HepG2 (cell line): ENCODE data around the gene TBC1D19. TPM values are rescaled to one million over a fixed set of nuclear protein-coding genes. Genes with fewer than 3 reads are reported as not detected.

Experiments used
- ATAC-seq: fragments of 200-7000 bp; cut with Tn5 transposase; 3 replicates; pipeline ENCODE4 v1.9.1; 2020; ENCODE audit warnings: mild to moderate bottlenecking, moderate library complexity
- BruUV-seq: library from RNA; stranded (reverse); fragments of 400-500 nt; replicated peaks from 2 replicates; lab custom pipeline; 2021; lab: Mats Ljungman, UMichigan
- CTCF ChIA-PET: fragments of 300-600 bp; formaldehyde crosslinking; extraction: SDS; loops from one replicate; lab custom pipeline; 2021; ENCODE audit warnings: low total read pairs, inconsistent platforms, low intra/inter-chr PET ratio; lab: Yijun Ruan, JAX
- POLR2A ChIA-PET: fragments of 350-600 bp; sonication (Branson Sonifier 250); formaldehyde crosslinking; loops from one replicate; lab custom pipeline; 2020; ENCODE audit warnings: antibody characterized with exemption, inconsistent platforms; lab: Yijun Ruan, JAX
- DNase-seq: peaks from one replicate; pipeline ENCODE4 v3.0.0-alpha.2; 2015; ENCODE audit warnings: low spot score
- FAIRE-seq: peaks from 3 replicates; lab custom pipeline; 2011; peaks lifted over from hg19 to GRCh38; lab: Jason Lieb, UNC
- H2AFZ ChIP-seq: one replicate; pipeline ENCODE4 v1.6.1; 2011; ENCODE audit warnings: low read length, inconsistent platforms
- H3K27ac ChIP-seq: fragments of 300-600 bp; 3 replicates; pipeline ENCODE4 v1.8.0; 2011; ENCODE audit warnings: mixed run types, mild to moderate bottlenecking, mixed read lengths, low read length, inconsistent platforms; ENCODE audit not compliant: insufficient read depth; ENCODE audit errors: extremely low read length
- H3K27me3 ChIP-seq, 2 experiments: fragments of 200-600 bp in 1 of 2; 2 replicates in 1 of 2; 3 replicates in 1 of 2; pipeline versions ENCODE4 v1.6.0 to v1.8.0; 2011; ENCODE audit warnings: low read length in 2 of 2, mild to moderate bottlenecking in 2 of 2, moderate library complexity in 2 of 2, inconsistent platforms in 1 of 2; ENCODE audit not compliant: insufficient read depth in 2 of 2, control insufficient read depth in 1 of 2
- H3K36me3 ChIP-seq, 2 experiments: fragments of 200-600 bp in 1 of 2; replicated peaks in 1 of 2; 2 replicates in 1 of 2; 3 replicates in 1 of 2; pipeline versions ENCODE4 v1.5.1 to v1.8.0; 2011; ENCODE audit warnings: low read length in 2 of 2, inconsistent platforms in 1 of 2; ENCODE audit not compliant: insufficient read depth in 2 of 2, control insufficient read depth in 1 of 2
- H3K4me1 ChIP-seq: 2 replicates; pipeline ENCODE4 v1.5.1; 2012; ENCODE audit warnings: low read length, inconsistent platforms; ENCODE audit not compliant: insufficient read depth
- H3K4me2 ChIP-seq: 2 replicates; pipeline ENCODE4 v1.6.0; 2011; ENCODE audit warnings: low read depth, low read length, inconsistent platforms
- H3K4me3 ChIP-seq, 3 experiments: fragments of 200-600 bp in 1 of 3; sonication (generic), shearing (Covaris generic) in 1 of 3; replicated peaks in 1 of 3; 2 replicates each; pipeline ENCODE4 v1.5.1; 2011 to 2016; ENCODE audit warnings: low read length in 3 of 3, inconsistent platforms in 2 of 3, low read depth in 2 of 3, mild to moderate bottlenecking in 2 of 3, control low read depth in 1 of 3, mixed read lengths in 1 of 3; ENCODE audit not compliant: insufficient read depth in 1 of 3
- H3K79me2 ChIP-seq: one replicate; pipeline ENCODE4 v1.6.1; 2011; ENCODE audit warnings: low read length, inconsistent platforms; ENCODE audit not compliant: insufficient read depth
- H3K9ac ChIP-seq: 2 replicates; pipeline ENCODE4 v1.6.0; 2011; ENCODE audit warnings: mild to moderate bottlenecking, low read depth, low read length, inconsistent platforms; ENCODE audit not compliant: insufficient read depth
- H3K9me3 ChIP-seq: 2 replicates; pipeline ENCODE4 v1.5.1; 2012; ENCODE audit warnings: mild to moderate bottlenecking, low read length
- H4K20me1 ChIP-seq: 2 replicates; pipeline ENCODE4 v1.6.0; 2011; ENCODE audit warnings: inconsistent platforms, mild to moderate bottlenecking, low read length, moderate library complexity; ENCODE audit not compliant: insufficient read depth
- CEBPB ChIP-seq: IDR thresholded peaks from 2 replicates; pipeline ENCODE4 v1.6.1; 2011; ENCODE audit warnings: low read depth, low read length, improper control_type of control experiment, borderline replicate concordance
- CENPT ChIP-seq: sonication (generic); formaldehyde crosslinking; IDR thresholded peaks from 2 replicates; pipeline ENCODE4 v1.8.0; 2022; ENCODE audit warnings: low read depth, mild to moderate bottlenecking, moderate library complexity, missing genetic modification reagents
- DNMT1 ChIP-seq: sonication (generic); formaldehyde crosslinking; IDR thresholded peaks from 2 replicates; pipeline ENCODE4 v1.5.1; 2020; ENCODE audit warnings: mild to moderate bottlenecking, missing genetic modification reagents
- ETS1 ChIP-seq: sonication (generic); formaldehyde crosslinking; IDR thresholded peaks from 2 replicates; pipeline ENCODE4 v1.4.0; 2020; ENCODE audit warnings: missing genetic modification reagents
- KDM5B ChIP-seq: sonication (generic); formaldehyde crosslinking; IDR thresholded peaks from 2 replicates; pipeline ENCODE4 v1.4.0; 2020; ENCODE audit warnings: missing genetic modification reagents, mild to moderate bottlenecking, borderline replicate concordance
- MAFF ChIP-seq: IDR thresholded peaks from 2 replicates; pipeline ENCODE4 v1.6.1; 2011; ENCODE audit warnings: low read depth, low read length, improper control_type of control experiment
- MEIS2 ChIP-seq: sonication (generic); formaldehyde crosslinking; IDR thresholded peaks from 2 replicates; pipeline ENCODE4 v1.9.0; 2021; ENCODE audit warnings: mild to moderate bottlenecking, missing genetic modification reagents
- NFKB2 ChIP-seq: sonication (generic); formaldehyde crosslinking; IDR thresholded peaks from 2 replicates; pipeline ENCODE4 v1.4.0; 2020; ENCODE audit warnings: missing genetic modification reagents, borderline replicate concordance
- STAG1 ChIP-seq: sonication (generic); formaldehyde crosslinking; IDR thresholded peaks from 2 replicates; pipeline ENCODE4 v1.4.0; 2020; ENCODE audit warnings: missing genetic modification reagents
- WGBS: methylation state at CpG from one replicate; pipeline ENCODE4 v1.1.6; 2017; ENCODE audit warnings: low lambda C conversion rate; 5-methylcytosine and 5-hydroxymethylcytosine counted together
- in situ Hi-C: cut with HindIII; loops from 2 replicates; pipeline ENCODE4 v1.10.0; 2017; ENCODE audit warnings: low pct_unique_long_range_greater_than_20kb; ENCODE audit not compliant: extremely low pct_ligation_motif_present
- intact Hi-C: fragments of 100-400 bp; cut with micrococcal nuclease; formaldehyde crosslinking; loops from one replicate; pipeline ENCODE4 v1.10.0; 2022; ENCODE audit not compliant: unreplicated experiment
- polyA plus RNA-seq, 8 experiments: library from polyadenylated mRNA; depleted of rRNA in 3 of 8; stranded (reverse) in 7 of 8; unstranded in 1 of 8; fragments of >200 nt; fragmentation: Illumina TruSeq in 4 of 8; extraction: Trizol in 4 of 8; gene quantifications; 2 replicates each; pipeline versions ENCODE4 v1.2.1 to v1.2.3, GENCODE V29; 2011 to 2016; ENCODE audit warnings: low read depth in 4 of 8, missing spikeins in 1 of 8, mixed read lengths in 1 of 8; ENCODE audit not compliant: insufficient read depth in 1 of 8
- total RNA-seq, 5 experiments: library from RNA; depleted of rRNA; stranded (reverse); fragments of >200 nt; fragmentation: Illumina TruSeq; extraction: Trizol; gene quantifications; 2 replicates each; pipeline ENCODE4 v1.2.3, GENCODE V29; 2016; ENCODE audit warnings: low read depth in 1 of 5

TBC1D19 gene
- total and polyA plus RNA-seq, 2 of the 13 experiments (the other 11 are each of a cell fraction or from before 2014, with no cell fraction given) = 1.6 to 3.5 TPM

- no peak for TF ChIP-seq ETS1 (CRISPR knock-in tag)
- no peak for TF ChIP-seq MEIS2 (CRISPR knock-in tag)
These were observed 101.4 kb downstream of the TBC1D19 start (continued) for GRCh38 chr4:26685250-26685649.

GRCh38 chr4:26687728-26688127 lies 103.8 kb downstream of the TBC1D19 start:
- Histone ChIP-seq H2AFZ (no peak overlapping the region), H3K36me3 (no peaks in the 10 kb centered on the region), H3K9ac (no peak overlapping the region), H4K20me1 (no peaks in the 10 kb centered on the region), H3K27me3 (no peaks in the 10 kb centered on the region), H3K9me3 (no peaks in the 10 kb centered on the region), H3K4me2 (no peak overlapping the region), H3K27ac (no peak overlapping the region), H3K4me1 (no peaks in the 10 kb centered on the region), H3K4me3 (no peak overlapping the region), H3K79me2 (no peaks in the 10 kb centered on the region)
- ATAC-seq (no peak), DNase-seq (no peak), FAIRE-seq (no peak)
- intact Hi-C loops (no loop called here), in situ Hi-C loops (no loop called here)
- ChIA-PET CTCF (no interaction called here), POLR2A (no interaction called here)
- BruUV-seq = no TSS peak
- WGBS = 76% methylated on average over 2 of the region's 2 CpGs
- no peak for TF ChIP-seq CEBPB
- TF ChIP-seq CENPT = no peak
- no peak for TF ChIP-seq DNMT1
- TF ChIP-seq MAFF = no peak
- TF ChIP-seq NFKB2 (CRISPR knock-in tag) = no peak
- no peak for TF ChIP-seq KDM5B (CRISPR knock-in tag)
- TF ChIP-seq STAG1 (CRISPR knock-in tag) = no peak
